K562 (cell line): ENCODE data around the gene PLA2G12B. TPM values are rescaled to one million over a fixed set of nuclear protein-coding genes. Genes with fewer than 3 reads are reported as not detected.

Source experiments
- ATAC-seq: fragments of 200-7000 bp; cut with Tn5 transposase; 3 replicates; pipeline ENCODE4 v1.9.1; 2020; ENCODE audit warnings: moderate library complexity
- BruUV-seq: library from RNA; stranded (reverse); fragments of 400-500 nt; replicated peaks from 2 replicates; lab custom pipeline; 2021; lab: Mats Ljungman, UMichigan
- CTCF ChIA-PET: fragments of 300-600 bp; formaldehyde crosslinking; extraction: SDS; loops from one replicate; lab custom pipeline; 2021; ENCODE audit warnings: low intra/inter-chr PET ratio; lab: Yijun Ruan, JAX
- POLR2A ChIA-PET: fragments of 300-600, 350-650 bp; sonication (Branson Sonifier 250); formaldehyde crosslinking; extraction: SDS; loops from one replicate; lab custom pipeline; 2021; ENCODE audit warnings: antibody characterized with exemption, inconsistent platforms; lab: Yijun Ruan, JAX
- DNase-seq, 4 experiments: peaks; one replicate each; pipeline versions ENCODE4 v3.0.0 to v3.0.0-alpha.2; 2011 to 2018; ENCODE audit warnings: low spot score in 3 of 4, mixed read lengths in 3 of 4; ENCODE audit errors: extremely low read depth in 1 of 4
- FAIRE-seq: peaks from 2 replicates; lab custom pipeline; 2011; peaks lifted over from hg19 to GRCh38; lab: Jason Lieb, UNC
- H2AFZ ChIP-seq: 2 replicates; pipeline ENCODE4 v1.6.0; 2011; ENCODE audit warnings: low read depth, low read length, control low read depth, inconsistent platforms
- H3K27ac ChIP-seq: fragments of 200-600 bp; 3 replicates; pipeline ENCODE4 v1.8.0; 2011; ENCODE audit warnings: low read depth, mild to moderate bottlenecking, control low read depth, inconsistent platforms, low read length, moderate library complexity, mixed read lengths; ENCODE audit errors: extremely low read depth
- H3K27me3 ChIP-seq, 2 experiments: fragments of 300-600 bp in 1 of 2; 2 replicates in 1 of 2; 3 replicates in 1 of 2; pipeline versions ENCODE4 v1.6.0 to v1.8.0; 2011; ENCODE audit warnings: inconsistent platforms in 2 of 2, low read length in 2 of 2, mild to moderate bottlenecking in 1 of 2, mixed read lengths in 1 of 2, moderate library complexity in 1 of 2; ENCODE audit not compliant: control insufficient read depth in 2 of 2, insufficient read depth in 2 of 2
- H3K36me3 ChIP-seq: fragments of 300-600 bp; 3 replicates; pipeline ENCODE4 v1.8.0; 2011; ENCODE audit warnings: mild to moderate bottlenecking, low read length, inconsistent platforms; ENCODE audit not compliant: control insufficient read depth, insufficient read depth
- H3K4me1 ChIP-seq, 2 experiments: fragments of 200-600 bp in 1 of 2; replicated peaks in 1 of 2; 2 replicates in 1 of 2; 3 replicates in 1 of 2; pipeline versions ENCODE4 v1.5.1 to v1.8.0; 2011; ENCODE audit warnings: inconsistent platforms in 2 of 2, low read length in 2 of 2, mild to moderate bottlenecking in 1 of 2, mixed read lengths in 1 of 2, moderate library complexity in 1 of 2; ENCODE audit not compliant: control insufficient read depth in 2 of 2, insufficient read depth in 2 of 2
- H3K4me2 ChIP-seq: 2 replicates; pipeline ENCODE4 v1.6.1; 2011; ENCODE audit warnings: low read length, control low read depth, inconsistent platforms, mixed read lengths; ENCODE audit not compliant: insufficient read depth
- H3K4me3 ChIP-seq: fragments of 200-600 bp; sonication (generic), shearing (Covaris generic); 2 replicates; pipeline ENCODE4 v1.5.1; 2016; ENCODE audit warnings: control low read depth, inconsistent platforms
- H3K79me2 ChIP-seq: fragments of 200-600 bp; 3 replicates; pipeline ENCODE4 v1.8.0; 2011; ENCODE audit warnings: low read length, inconsistent platforms; ENCODE audit not compliant: control insufficient read depth, insufficient read depth
- H3K9ac ChIP-seq, 2 experiments: 2 replicates each; pipeline versions ENCODE4 v1.6.0 to v1.6.1; 2011; ENCODE audit warnings: low read depth in 2 of 2, low read length in 2 of 2, control low read depth in 1 of 2, inconsistent platforms in 1 of 2, mild to moderate bottlenecking in 1 of 2, mixed read lengths in 1 of 2; ENCODE audit not compliant: insufficient read depth in 1 of 2
- H3K9me1 ChIP-seq: one replicate; pipeline ENCODE4 v1.6.0; 2011; ENCODE audit warnings: inconsistent platforms, mild to moderate bottlenecking, low read length, moderate library complexity; ENCODE audit not compliant: control insufficient read depth, insufficient read depth
- H3K9me3 ChIP-seq: replicated peaks from 2 replicates; pipeline ENCODE4 v1.5.1; 2011; ENCODE audit warnings: low read depth, low read length, inconsistent platforms; ENCODE audit not compliant: control insufficient read depth, insufficient read depth
- H4K20me1 ChIP-seq: replicated peaks from 2 replicates; pipeline ENCODE4 v1.6.1; 2011; ENCODE audit warnings: low read length, inconsistent platforms, mixed read lengths; ENCODE audit not compliant: control insufficient read depth, insufficient read depth
- BMI1 ChIP-seq: fragments of 150-350 bp; IDR thresholded peaks from 2 replicates; pipeline ENCODE4 v1.6.1; 2014; ENCODE audit warnings: low read length
- CCNT2 ChIP-seq: IDR thresholded peaks from 2 replicates; pipeline ENCODE4 v1.6.1; 2011; ENCODE audit warnings: borderline replicate concordance, low read depth, mild to moderate bottlenecking, moderate library complexity, mixed read lengths, low read length; ENCODE audit not compliant: insufficient read length; ENCODE audit errors: extremely low read depth
- CHD1 ChIP-seq: fragments of 200-600 bp; sonication (generic); IDR thresholded peaks from one replicate; pipeline ENCODE4 v1.6.1; 2012; ENCODE audit warnings: mild to moderate bottlenecking, moderate library complexity, low read length, inconsistent platforms
- DMBX1 ChIP-seq: fragments of 250-450 bp; sonication (Bioruptor Pico); IDR thresholded peaks from 2 replicates; pipeline ENCODE4 v1.8.0; 2022; ENCODE audit warnings: inconsistent platforms, mild to moderate bottlenecking, moderate library complexity, borderline replicate concordance
- FOXM1 ChIP-seq, 2 experiments: fragments of 450-650 bp in 1 of 2; sonication (generic) in 1 of 2; formaldehyde crosslinking in 1 of 2; IDR thresholded peaks; 2 replicates each; pipeline versions ENCODE4 v1.6.1 to v1.9.0; 2017 to 2022; ENCODE audit warnings: low read depth in 2 of 2, mild to moderate bottlenecking in 2 of 2, missing genetic modification reagents in 1 of 2, moderate library complexity in 1 of 2
- HNRNPLL ChIP-seq: fragments of 200-400 bp; formaldehyde crosslinking; IDR thresholded peaks from 2 replicates; pipeline ENCODE4 v1.6.1; 2017; ENCODE audit warnings: low read length, low read depth, mild to moderate bottlenecking; ENCODE audit not compliant: poor library complexity, severe bottlenecking
- ILF3 ChIP-seq: fragments of 450-650 bp; IDR thresholded peaks from 2 replicates; pipeline ENCODE4 v1.6.1; 2018; ENCODE audit warnings: antibody characterized with exemption, mild to moderate bottlenecking, moderate library complexity, borderline replicate concordance
- LEF1 ChIP-seq: fragments of 450-650 bp; IDR thresholded peaks from 2 replicates; pipeline ENCODE4 v1.6.1; 2016; ENCODE audit warnings: mild to moderate bottlenecking
- MYNN ChIP-seq, 2 experiments: sonication (generic); formaldehyde crosslinking in 1 of 2; IDR thresholded peaks; 2 replicates each; pipeline versions ENCODE4 v1.5.0 to v1.6.1; 2016 to 2020; ENCODE audit warnings: antibody characterized with exemption in 1 of 2, missing genetic modification reagents in 1 of 2
- RFX5 ChIP-seq: IDR thresholded peaks from 2 replicates; pipeline ENCODE4 v1.6.1; 2011; ENCODE audit warnings: low read depth, mild to moderate bottlenecking, improper control_type of control experiment, low read length
- SMAD2 ChIP-seq: fragments of 150-350 bp; IDR thresholded peaks from 2 replicates; pipeline ENCODE4 v1.6.1; 2014; ENCODE audit warnings: low read depth, mild to moderate bottlenecking, low read length
- SMARCB1 ChIP-seq: IDR thresholded peaks from 2 replicates; pipeline ENCODE4 v1.6.1; 2011; ENCODE audit warnings: improper control_type of control experiment, low read depth; ENCODE audit not compliant: insufficient read length
- TAF1 ChIP-seq: IDR thresholded peaks from 2 replicates; pipeline ENCODE4 v1.6.1; 2011; ENCODE audit warnings: mild to moderate bottlenecking, low read length, moderate library complexity; ENCODE audit not compliant: insufficient read depth, control insufficient read depth, severe bottlenecking; ENCODE audit errors: extremely low read depth
- ZNF124 ChIP-seq: sonication (generic); formaldehyde crosslinking; IDR thresholded peaks from 2 replicates; pipeline ENCODE4 v1.8.1; 2022; ENCODE audit warnings: missing genetic modification reagents
- WGBS: fragments of 100-300 bp; shearing (Covaris generic); methylation state at CpG from one replicate; pipeline ENCODE4 v1.1.6; 2016; ENCODE audit warnings: low coverage, mixed read lengths; ENCODE audit not compliant: insufficient coverage; ENCODE audit errors: missing lambda C conversion rate; 5-methylcytosine and 5-hydroxymethylcytosine counted together
- in situ Hi-C: fragments of 300-500 bp; cut with MboI; formaldehyde crosslinking; loops from 4 replicates; pipeline ENCODE4 v1.15.0; 2018; ENCODE audit warnings: inconsistent platforms, mixed read lengths
- intact Hi-C: fragments of 100-400 bp; cut with micrococcal nuclease; formaldehyde crosslinking; loops from 2 replicates; pipeline ENCODE4 v1.14.2; 2022
- polyA plus RNA-seq, 8 experiments: library from polyadenylated mRNA; depleted of rRNA in 4 of 8; stranded (reverse) in 5 of 8; unstranded in 3 of 8; fragments of >200 nt; fragmentation: Nextera tagmentation in 2 of 8; fragmentation: Illumina TruSeq in 1 of 8; extraction: Ambion mirVana in 2 of 8; extraction: Trizol in 1 of 8; gene quantifications; 2 replicates each; pipeline versions ENCODE4 v1.2.1 to v1.2.3, GENCODE V29; 2011 to 2014; ENCODE audit warnings: inconsistent platforms in 1 of 8, missing spikeins in 1 of 8
- total RNA-seq, 7 experiments: library from RNA; depleted of rRNA in 6 of 7; stranded (reverse); fragments of >200 nt in 6 of 7; fragmentation: Illumina TruSeq in 2 of 7; extraction: Trizol in 2 of 7; gene quantifications; 2 replicates each; pipeline versions ENCODE4 v1.2.1 to v1.2.3, GENCODE V29; 2011 to 2021; ENCODE audit warnings: low replicate concordance in 1 of 7
- TF ChIP-seq, protein P1 (sequence below), 2 experiments: fragments of 450-650 bp; conservative IDR thresholded peaks; 2 replicates each; pipeline ENCODE4 v1.6.1; 2017; ENCODE audit warnings: mild to moderate bottlenecking in 2 of 2, moderate library complexity in 2 of 2
- TF ChIP-seq, protein P2 (sequence below): sonication (generic); formaldehyde crosslinking; IDR thresholded peaks from 2 replicates; pipeline ENCODE4 v1.8.0; 2022; ENCODE audit warnings: mild to moderate bottlenecking, missing genetic modification reagents

The PLA2G12B gene
- total and polyA plus RNA-seq, 9 of the 15 experiments (the other 6 are each of a cell fraction or from before 2014, with no cell fraction given), result not detected

DNA sequence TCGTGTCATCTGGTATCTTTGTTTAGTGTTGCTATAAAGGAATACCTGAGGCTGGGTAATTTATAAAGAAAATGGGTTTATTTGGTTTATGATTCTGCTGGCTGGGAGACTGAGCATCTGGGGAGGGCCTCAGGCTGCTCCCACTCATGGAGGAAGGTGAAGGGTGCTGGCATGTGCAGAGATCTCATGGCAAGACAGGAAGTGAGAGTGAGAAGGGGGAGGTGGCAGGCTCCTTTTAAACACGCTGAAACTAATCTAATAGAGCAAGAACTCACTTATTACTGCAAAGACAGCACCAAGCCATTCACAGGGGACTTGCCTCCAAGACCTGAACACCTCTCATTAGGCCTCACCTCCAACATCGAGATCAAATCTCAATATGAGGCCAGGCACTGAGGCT, 49.8 kb downstream of the PLA2G12B start:
- FAIRE-seq, result no peak
- no peak overlapping the region for H3K4me3 ChIP-seq
- no peaks in the 10 kb centered on the region for H3K79me2 ChIP-seq
- peaks cover 3 to 9% of the 10 kb centered on the region in 2 experiments; a peak in 3 of 5 replicates for H3K4me1 ChIP-seq
- H4K20me1 ChIP-seq, result no peaks in the 10 kb centered on the region
- H3K4me2 ChIP-seq, result no peak overlapping the region
- no peaks in the 10 kb centered on the region for H3K36me3 ChIP-seq
- H3K9me3 ChIP-seq, result no peaks in the 10 kb centered on the region
- no peak for TF ChIP-seq SMARCB1
- no peak for TF ChIP-seq ZNF124 (CRISPR knock-in tag)
- TF ChIP-seq DMBX1 (CRISPR knock-in tag), result no peak
- TF ChIP-seq ILF3, result no peak
- no peak for TF ChIP-seq SMAD2
- no peak for TF ChIP-seq TAF1
- no peak for TF ChIP-seq CCNT2
- no peak for TF ChIP-seq LEF1
- no peak for TF ChIP-seq BMI1
- no peak for TF ChIP-seq CHD1
- TF ChIP-seq HNRNPLL, result no peak
- no peak for TF ChIP-seq MYNN (IDR thresholded peaks at IDR 0.05)
- no peak for TF ChIP-seq MYNN (CRISPR knock-in tag; IDR thresholded peaks at IDR 0.05)
- TF ChIP-seq FOXM1 (IDR thresholded peaks at IDR 0.05; ENCODE audit: low read depth), result no peak
- no peak for TF ChIP-seq FOXM1 (CRISPR knock-in tag; IDR thresholded peaks at IDR 0.05; ENCODE audit: low read depth)
- TF ChIP-seq, protein P1, sequence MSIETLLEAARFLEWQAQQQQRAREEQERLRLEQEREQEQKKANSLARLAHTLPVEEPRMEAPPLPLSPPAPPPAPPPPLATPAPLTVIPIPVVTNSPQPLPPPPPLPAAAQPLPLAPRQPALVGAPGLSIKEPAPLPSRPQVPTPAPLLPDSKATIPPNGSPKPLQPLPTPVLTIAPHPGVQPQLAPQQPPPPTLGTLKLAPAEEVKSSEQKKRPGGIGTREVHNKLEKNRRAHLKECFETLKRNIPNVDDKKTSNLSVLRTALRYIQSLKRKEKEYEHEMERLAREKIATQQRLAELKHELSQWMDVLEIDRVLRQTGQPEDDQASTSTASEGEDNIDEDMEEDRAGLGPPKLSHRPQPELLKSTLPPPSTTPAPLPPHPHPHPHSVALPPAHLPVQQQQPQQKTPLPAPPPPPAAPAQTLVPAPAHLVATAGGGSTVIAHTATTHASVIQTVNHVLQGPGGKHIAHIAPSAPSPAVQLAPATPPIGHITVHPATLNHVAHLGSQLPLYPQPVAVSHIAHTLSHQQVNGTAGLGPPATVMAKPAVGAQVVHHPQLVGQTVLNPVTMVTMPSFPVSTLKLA (conservative IDR thresholded peaks at IDR 0.05), result no peak
- no peak for TF ChIP-seq RFX5
- TF ChIP-seq, protein P2, sequence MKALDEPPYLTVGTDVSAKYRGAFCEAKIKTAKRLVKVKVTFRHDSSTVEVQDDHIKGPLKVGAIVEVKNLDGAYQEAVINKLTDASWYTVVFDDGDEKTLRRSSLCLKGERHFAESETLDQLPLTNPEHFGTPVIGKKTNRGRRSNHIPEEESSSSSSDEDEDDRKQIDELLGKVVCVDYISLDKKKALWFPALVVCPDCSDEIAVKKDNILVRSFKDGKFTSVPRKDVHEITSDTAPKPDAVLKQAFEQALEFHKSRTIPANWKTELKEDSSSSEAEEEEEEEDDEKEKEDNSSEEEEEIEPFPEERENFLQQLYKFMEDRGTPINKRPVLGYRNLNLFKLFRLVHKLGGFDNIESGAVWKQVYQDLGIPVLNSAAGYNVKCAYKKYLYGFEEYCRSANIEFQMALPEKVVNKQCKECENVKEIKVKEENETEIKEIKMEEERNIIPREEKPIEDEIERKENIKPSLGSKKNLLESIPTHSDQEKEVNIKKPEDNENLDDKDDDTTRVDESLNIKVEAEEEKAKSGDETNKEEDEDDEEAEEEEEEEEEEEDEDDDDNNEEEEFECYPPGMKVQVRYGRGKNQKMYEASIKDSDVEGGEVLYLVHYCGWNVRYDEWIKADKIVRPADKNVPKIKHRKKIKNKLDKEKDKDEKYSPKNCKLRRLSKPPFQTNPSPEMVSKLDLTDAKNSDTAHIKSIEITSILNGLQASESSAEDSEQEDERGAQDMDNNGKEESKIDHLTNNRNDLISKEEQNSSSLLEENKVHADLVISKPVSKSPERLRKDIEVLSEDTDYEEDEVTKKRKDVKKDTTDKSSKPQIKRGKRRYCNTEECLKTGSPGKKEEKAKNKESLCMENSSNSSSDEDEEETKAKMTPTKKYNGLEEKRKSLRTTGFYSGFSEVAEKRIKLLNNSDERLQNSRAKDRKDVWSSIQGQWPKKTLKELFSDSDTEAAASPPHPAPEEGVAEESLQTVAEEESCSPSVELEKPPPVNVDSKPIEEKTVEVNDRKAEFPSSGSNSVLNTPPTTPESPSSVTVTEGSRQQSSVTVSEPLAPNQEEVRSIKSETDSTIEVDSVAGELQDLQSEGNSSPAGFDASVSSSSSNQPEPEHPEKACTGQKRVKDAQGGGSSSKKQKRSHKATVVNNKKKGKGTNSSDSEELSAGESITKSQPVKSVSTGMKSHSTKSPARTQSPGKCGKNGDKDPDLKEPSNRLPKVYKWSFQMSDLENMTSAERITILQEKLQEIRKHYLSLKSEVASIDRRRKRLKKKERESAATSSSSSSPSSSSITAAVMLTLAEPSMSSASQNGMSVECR (CRISPR knock-in tag), result no peak
- no peaks in the 10 kb centered on the region for H3K9me1 ChIP-seq
- in situ Hi-C loops, result no loop called here
- H3K27me3 ChIP-seq, result no peaks in the 10 kb centered on the region
- no peak for DNase-seq
- H2AFZ ChIP-seq, result no peak overlapping the region
- ATAC-seq, result no peak
- ChIA-PET POLR2A (no interaction called here), CTCF (no interaction called here)
- H3K9ac ChIP-seq, result no peak overlapping the region
- H3K27ac ChIP-seq, result no peak overlapping the region
- BruUV-seq, result no TSS peak
- WGBS, result 41% methylated on average over 3 of the region's 3 CpGs
- intact Hi-C loops, result loop anchor here (10.0 kb wide), 1 partner anchor 160 kb away; no protein-coding TSS in a partner anchor
